ENCODE measurements around the gene SPI1. TPM values are rescaled to one million over a fixed set of nuclear protein-coding genes. Genes with fewer than 3 reads are reported as not detected.

The SPI1 gene
- total and polyA plus RNA-seq, 4 donors, result 7.9 to 12.9 (median 9.7) TPM

GRCh38 chr11:47333886-47334443 lies 44.4 kb downstream of the SPI1 start:
- no peaks in the 10 kb centered on the region for H3K27me3 ChIP-seq (ENCODE audit: control insufficient read depth, insufficient read depth, low read length)
- H3K9me3 ChIP-seq (ENCODE audit: control insufficient read depth, insufficient read depth, low read length), result no peaks in the 10 kb centered on the region
- DNase-seq (ENCODE audit: low read depth in 4 of 6, low spot score in 6 of 6), result no peak
- peaks cover 4% of the 10 kb centered on the region for H3K4me1 ChIP-seq (ENCODE audit: control insufficient read depth, insufficient read depth, low read length)
- peaks cover 18% of the 10 kb centered on the region for H3K36me3 ChIP-seq (ENCODE audit: control insufficient read depth, insufficient read depth, low read length)
- WGBS (ENCODE audit: insufficient coverage), result 94% methylated on average over 6 of the region's 8 CpGs
- no peak overlapping the region for H3K4me3 ChIP-seq (ENCODE audit: low read depth, low read length)
- no peak overlapping the region for H3K27ac ChIP-seq (ENCODE audit: low read depth, low read length)

- H3K9me3 ChIP-seq (ENCODE audit: control insufficient read depth, insufficient read depth, low read length), result no peaks in the 10 kb centered on the region
- WGBS (ENCODE audit: insufficient coverage), result 90% methylated on average over 12 of the region's 14 CpGs
- H3K4me1 ChIP-seq (ENCODE audit: control insufficient read depth, insufficient read depth, low read length), result peaks cover 4% of the 10 kb centered on the region
- no peak overlapping the region for H3K4me3 ChIP-seq (ENCODE audit: low read depth, low read length)
- DNase-seq (ENCODE audit: low read depth in 4 of 6, low spot score in 6 of 6), result no peak
- H3K27me3 ChIP-seq (ENCODE audit: control insufficient read depth, insufficient read depth, low read length), result no peaks in the 10 kb centered on the region
- H3K27ac ChIP-seq (ENCODE audit: low read depth, low read length), result no peak overlapping the region
- H3K36me3 ChIP-seq (ENCODE audit: control insufficient read depth, insufficient read depth, low read length), result peaks cover 18% of the 10 kb centered on the region
These were observed 44.9 kb downstream of the SPI1 start for GRCh38 chr11:47333526-47333845.

GRCh38 chr11:47332791-47333525 lies 45.4 kb downstream of the SPI1 start:
- H3K9me3 ChIP-seq (ENCODE audit: control insufficient read depth, insufficient read depth, low read length), result no peaks in the 10 kb centered on the region
- no peak overlapping the region for H3K27ac ChIP-seq (ENCODE audit: low read depth, low read length)
- DNase-seq (ENCODE audit: low read depth in 4 of 6, low spot score in 6 of 6), result no peak
- no peak overlapping the region for H3K4me3 ChIP-seq (ENCODE audit: low read depth, low read length)
- H3K4me1 ChIP-seq (ENCODE audit: control insufficient read depth, insufficient read depth, low read length), result peaks cover 4% of the 10 kb centered on the region
- peaks cover 18% of the 10 kb centered on the region for H3K36me3 ChIP-seq (ENCODE audit: control insufficient read depth, insufficient read depth, low read length)
- H3K27me3 ChIP-seq (ENCODE audit: control insufficient read depth, insufficient read depth, low read length), result no peaks in the 10 kb centered on the region
- WGBS (ENCODE audit: insufficient coverage), result 93% methylated on average over 16 of the region's 20 CpGs

DNA sequence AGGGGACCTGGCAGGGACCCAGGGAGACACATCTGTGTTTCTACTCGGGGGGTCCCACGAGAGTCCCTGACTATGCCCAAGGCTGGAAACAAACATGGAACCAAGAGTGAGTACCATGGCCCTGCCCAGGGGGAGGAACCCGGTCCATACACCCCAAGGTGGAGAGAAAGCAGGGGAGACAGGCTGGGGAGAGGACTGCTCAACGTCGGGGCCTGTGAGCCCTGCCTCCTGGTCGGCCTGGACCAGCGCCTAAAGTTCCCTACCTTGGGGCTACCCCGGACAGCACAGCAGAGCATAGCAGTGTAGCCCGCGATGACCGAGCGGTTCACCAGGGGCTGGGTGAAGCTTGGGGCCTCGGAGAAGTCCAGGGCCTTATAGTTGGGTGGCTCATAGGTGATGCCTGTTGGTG lies 46.0 kb downstream of the SPI1 start:
- peaks cover 4% of the 10 kb centered on the region for H3K4me1 ChIP-seq (ENCODE audit: control insufficient read depth, insufficient read depth, low read length)
- peaks cover 18% of the 10 kb centered on the region for H3K36me3 ChIP-seq (ENCODE audit: control insufficient read depth, insufficient read depth, low read length)
- no peak overlapping the region for H3K27ac ChIP-seq (ENCODE audit: low read depth, low read length)
- no peaks in the 10 kb centered on the region for H3K9me3 ChIP-seq (ENCODE audit: control insufficient read depth, insufficient read depth, low read length)
- H3K4me3 ChIP-seq (ENCODE audit: low read depth, low read length), result no peak overlapping the region
- WGBS (ENCODE audit: insufficient coverage), result 88% methylated on average over 11 of the region's 13 CpGs
- DNase-seq (ENCODE audit: low read depth in 4 of 6, low spot score in 6 of 6), result no peak
- H3K27me3 ChIP-seq (ENCODE audit: control insufficient read depth, insufficient read depth, low read length), result no peaks in the 10 kb centered on the region

DNA sequence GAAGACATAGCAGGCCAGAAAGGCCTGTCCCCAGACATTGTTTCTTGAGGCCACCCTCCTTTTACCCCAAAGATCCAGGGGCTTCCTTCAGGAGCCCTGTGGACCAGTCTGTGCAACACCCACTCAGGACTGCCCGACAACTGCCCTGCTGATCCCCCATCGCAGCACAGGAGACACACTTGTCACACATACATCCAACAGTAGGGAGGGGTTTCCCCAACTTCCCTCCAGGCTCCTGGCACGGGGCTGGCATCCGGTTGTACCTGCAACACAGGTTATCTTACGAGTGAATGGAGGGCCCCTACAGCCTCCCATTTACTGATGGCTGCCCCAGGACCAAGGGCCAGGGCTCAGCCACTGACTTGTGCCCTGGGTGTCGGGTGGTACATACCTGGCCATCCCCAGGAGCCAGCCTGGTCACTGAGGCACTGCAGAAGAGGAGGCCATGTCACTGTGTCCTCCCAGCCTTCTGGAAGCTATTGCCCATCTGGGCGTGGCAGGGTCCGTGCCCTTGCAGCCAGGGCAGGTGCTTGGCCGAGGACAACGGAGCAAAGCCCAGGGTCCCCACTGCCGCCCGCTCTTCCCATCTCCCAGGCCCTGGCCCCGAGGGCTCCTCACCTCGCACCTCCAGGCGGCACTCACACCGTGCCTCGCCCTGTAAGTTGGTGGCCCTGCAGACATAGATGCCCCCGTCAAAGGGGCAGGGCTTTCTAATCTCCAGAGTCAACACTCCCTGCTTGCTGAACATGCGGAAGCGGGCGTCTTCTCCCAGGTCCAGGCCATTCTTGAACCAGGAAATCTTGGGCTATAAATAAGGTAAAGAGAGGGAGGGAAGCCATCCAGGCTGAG lies 46.7 kb downstream of the SPI1 start:
- no peak overlapping the region for H3K27ac ChIP-seq (ENCODE audit: low read depth, low read length)
- no peaks in the 10 kb centered on the region for H3K27me3 ChIP-seq (ENCODE audit: control insufficient read depth, insufficient read depth, low read length)
- WGBS (ENCODE audit: insufficient coverage), result 87% methylated on average over 18 of the region's 21 CpGs
- no peak overlapping the region for H3K4me3 ChIP-seq (ENCODE audit: low read depth, low read length)
- peaks cover 4% of the 10 kb centered on the region for H3K4me1 ChIP-seq (ENCODE audit: control insufficient read depth, insufficient read depth, low read length)
- H3K9me3 ChIP-seq (ENCODE audit: control insufficient read depth, insufficient read depth, low read length), result no peaks in the 10 kb centered on the region
- H3K36me3 ChIP-seq (ENCODE audit: control insufficient read depth, insufficient read depth, low read length), result peaks cover 18% of the 10 kb centered on the region
- DNase-seq (ENCODE audit: low read depth in 4 of 6, low spot score in 6 of 6), result no peak

DNA sequence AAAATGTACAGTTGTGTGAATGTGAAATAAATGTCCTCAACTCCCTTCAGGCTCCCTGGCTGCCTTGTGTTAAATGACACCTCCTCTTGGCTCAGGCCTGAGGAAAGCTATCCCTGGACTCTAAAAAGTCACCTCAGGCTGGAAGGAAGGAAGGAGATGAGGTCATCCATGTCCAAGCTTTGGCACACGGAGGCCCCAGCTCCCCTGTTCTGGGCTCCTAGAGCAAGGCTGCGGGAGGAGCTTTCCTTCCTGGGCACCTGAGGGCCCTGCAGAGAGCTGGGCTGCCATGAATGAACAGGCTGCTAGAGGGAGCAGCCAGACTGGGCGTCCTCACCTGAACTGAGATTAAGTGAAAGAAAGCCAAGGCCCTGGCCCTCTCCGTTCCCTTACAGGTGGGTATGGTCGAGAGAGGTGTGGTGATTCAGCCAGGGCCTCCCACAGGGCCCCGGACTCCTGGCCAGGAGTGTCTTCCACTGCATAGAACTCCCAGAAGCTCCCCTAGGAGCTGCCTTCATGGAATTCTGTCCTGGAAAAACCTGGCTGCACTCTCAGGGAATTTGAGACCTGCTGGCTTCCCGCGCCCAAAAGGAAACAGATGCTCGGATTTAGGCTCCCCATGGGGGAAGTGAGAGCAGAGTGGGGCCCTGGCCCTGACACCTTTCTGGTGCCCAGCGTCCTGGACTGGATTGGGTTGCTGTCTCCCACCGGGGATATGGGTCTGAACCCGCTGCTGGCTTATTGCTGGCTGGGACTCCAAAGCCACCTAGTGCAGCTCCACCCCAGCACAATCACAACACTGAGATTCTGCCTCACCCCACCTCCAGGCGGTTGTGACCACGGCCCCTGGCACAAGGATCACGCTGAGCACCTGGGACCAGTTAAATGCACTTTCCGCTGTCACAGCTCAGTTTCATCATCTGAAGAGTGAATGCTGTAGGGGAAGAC lies 48.1 kb downstream of the SPI1 start:
- H3K9me3 ChIP-seq (ENCODE audit: control insufficient read depth, insufficient read depth, low read length), result no peaks in the 10 kb centered on the region
- no peak overlapping the region for H3K4me3 ChIP-seq (ENCODE audit: low read depth, low read length)
- H3K27me3 ChIP-seq (ENCODE audit: control insufficient read depth, insufficient read depth, low read length), result no peaks in the 10 kb centered on the region
- H3K36me3 ChIP-seq (ENCODE audit: control insufficient read depth, insufficient read depth, low read length), result peaks cover 18% of the 10 kb centered on the region
- 82% methylated on average over 15 of the region's 16 CpGs for WGBS (ENCODE audit: insufficient coverage)
- no peak overlapping the region for H3K27ac ChIP-seq (ENCODE audit: low read depth, low read length)
- H3K4me1 ChIP-seq (ENCODE audit: control insufficient read depth, insufficient read depth, low read length), result peaks cover 4% of the 10 kb centered on the region
- DNase-seq (ENCODE audit: low read depth in 4 of 6, low spot score in 6 of 6), result peak in 1 of 6 donors; percentile 4

- peaks cover 4% of the 10 kb centered on the region for H3K4me1 ChIP-seq (ENCODE audit: control insufficient read depth, insufficient read depth, low read length)
- H3K36me3 ChIP-seq (ENCODE audit: control insufficient read depth, insufficient read depth, low read length), result peaks cover 18% of the 10 kb centered on the region
- 95% methylated on average over 11 of the region's 12 CpGs for WGBS (ENCODE audit: insufficient coverage)
- no peaks in the 10 kb centered on the region for H3K27me3 ChIP-seq (ENCODE audit: control insufficient read depth, insufficient read depth, low read length)
- H3K4me3 ChIP-seq (ENCODE audit: low read depth, low read length), result no peak overlapping the region
- no peak for DNase-seq (ENCODE audit: low read depth in 4 of 6, low spot score in 6 of 6)
- no peak overlapping the region for H3K27ac ChIP-seq (ENCODE audit: low read depth, low read length)
- H3K9me3 ChIP-seq (ENCODE audit: control insufficient read depth, insufficient read depth, low read length), result no peaks in the 10 kb centered on the region
These were observed 48.8 kb downstream of the SPI1 start for GRCh38 chr11:47329431-47329986.

DNA sequence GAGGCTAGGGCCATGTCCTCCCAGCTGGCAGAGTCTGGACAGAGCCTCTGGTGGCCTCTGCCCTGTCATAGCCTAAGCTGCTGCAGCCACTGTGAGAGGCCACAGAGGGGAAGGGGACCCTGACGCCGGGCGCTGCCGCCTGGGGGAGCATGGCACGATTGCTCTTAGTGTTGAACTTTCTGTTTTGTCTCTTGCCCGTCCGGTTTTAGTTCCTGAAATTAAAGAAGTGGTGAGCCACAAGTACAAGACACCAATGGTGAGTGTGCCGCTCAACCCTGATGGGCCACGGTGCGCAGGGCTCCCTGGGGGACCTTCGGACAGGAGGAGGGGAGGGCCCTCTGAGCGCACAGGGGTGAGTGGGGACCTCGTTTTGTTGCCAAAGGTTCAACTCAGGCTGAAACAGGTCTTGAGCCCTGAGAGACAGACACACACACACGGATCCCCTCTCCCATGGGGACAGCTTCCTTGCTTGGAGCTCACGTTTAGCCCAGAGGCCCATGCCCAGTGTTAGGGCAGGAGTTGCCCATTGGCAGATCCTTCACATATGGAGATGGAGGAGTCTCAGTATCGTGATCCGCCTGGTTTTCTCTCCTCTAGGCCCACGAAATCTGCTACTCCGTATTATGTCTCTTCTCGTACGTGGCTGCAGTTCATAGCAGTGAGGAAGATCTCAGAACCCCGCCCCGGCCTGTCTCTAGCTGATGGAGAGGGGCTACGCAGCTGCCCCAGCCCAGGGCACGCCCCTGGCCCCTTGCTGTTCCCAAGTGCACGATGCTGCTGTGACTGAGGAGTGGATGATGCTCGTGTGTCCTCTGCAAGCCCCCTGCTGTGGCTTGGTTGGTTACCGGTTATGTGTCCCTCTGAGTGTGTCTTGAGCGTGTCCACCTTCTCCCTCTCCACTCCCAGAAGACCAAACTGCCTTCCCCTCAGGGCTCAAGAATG lies 49.6 kb downstream of the SPI1 start:
- no peak for DNase-seq (ENCODE audit: low read depth in 4 of 6, low spot score in 6 of 6)
- Histone ChIP-seq H3K9me3 (ENCODE audit: control insufficient read depth, insufficient read depth, low read length) (no peaks in the 10 kb centered on the region), H3K36me3 (ENCODE audit: control insufficient read depth, insufficient read depth, low read length) (peaks cover 18% of the 10 kb centered on the region), H3K27me3 (ENCODE audit: control insufficient read depth, insufficient read depth, low read length) (no peaks in the 10 kb centered on the region), H3K27ac (ENCODE audit: low read depth, low read length) (no peak overlapping the region), H3K4me3 (ENCODE audit: low read depth, low read length) (no peak overlapping the region), H3K4me1 (ENCODE audit: control insufficient read depth, insufficient read depth, low read length) (peaks cover 4% of the 10 kb centered on the region)
- 82% methylated on average over 27 of the region's 29 CpGs for WGBS (ENCODE audit: insufficient coverage)

Data from spinal cord (tissue), 10 donors.